HG03558 (cell line): ENCODE measurements around the gene CETN2.
"Not testable (repeated sequence)": the region's sequence is repeated elsewhere in the genome, so short reads cannot be mapped to it uniquely, and the experiment has no call there.

Source experiments
- ATAC-seq: cut with Tn5 transposase; IDR thresholded peaks from one replicate; pipeline ENCODE4 v1.9.1; 2021; ENCODE audit warnings: moderate number of reproducible peaks; ENCODE audit not compliant: unreplicated experiment; ENCODE audit errors: extremely low read depth

The CETN2 gene

GRCh38 chrX:152833378-152833777 lies 2.8 kb upstream of the CETN2 start:
- no peak for ATAC-seq

- ATAC-seq: no peak
Observed at GRCh38 chrX:152832520-152832919, 2.0 kb upstream of the CETN2 start.

GRCh38 chrX:152831391-152831790 lies 834 bp upstream of the CETN2 start:
- ATAC-seq: no peak

GRCh38 chrX:152824841-152825374 lies 5.6 kb downstream of the CETN2 start:
- no peak for ATAC-seq

GRCh38 chrX:152823657-152824056 lies 6.9 kb downstream of the CETN2 start:
- ATAC-seq: no peak

- ATAC-seq: no peak
Observed at GRCh38 chrX:152822383-152823086, 8.0 kb downstream of the CETN2 start.

- no peak for ATAC-seq
Observed at GRCh38 chrX:152821145-152821765, 9.3 kb downstream of the CETN2 start.

- ATAC-seq: no peak
Observed at GRCh38 chrX:152819732-152820131, 10.8 kb downstream of the CETN2 start.

GRCh38 chrX:152819266-152819665 lies 11.3 kb downstream of the CETN2 start:
- no peak for ATAC-seq

GRCh38 chrX:152818356-152818755 lies 12.2 kb downstream of the CETN2 start:
- no peak for ATAC-seq

GRCh38 chrX:152817078-152817764 lies 13.3 kb downstream of the CETN2 start:
- no peak for ATAC-seq

- ATAC-seq: no peak
Observed at GRCh38 chrX:152814048-152814447, 16.5 kb downstream of the CETN2 start.

GRCh38 chrX:152813206-152813605 lies 17.4 kb downstream of the CETN2 start:
- ATAC-seq: no peak

GRCh38 chrX:152810403-152810802 lies 20.2 kb downstream of the CETN2 start:
- ATAC-seq: no peak

- no peak for ATAC-seq
Observed at GRCh38 chrX:152806035-152806434, 24.5 kb downstream of the CETN2 start.

- ATAC-seq: no peak
Observed at GRCh38 chrX:152798945-152799344, 31.6 kb downstream of the CETN2 start.

GRCh38 chrX:152787062-152787461 lies 43.5 kb downstream of the CETN2 start:
- ATAC-seq: not testable (repeated sequence)
